Natural killer cell (primary cell): Measurements from ENCODE around the gene MAVS. TPM values are rescaled to one million over a fixed set of nuclear protein-coding genes. Genes with fewer than 3 reads are reported as not detected.

Experiments
- ATAC-seq, 3 donors: fragments of 150-1000 bp in 2 of 3; fragments of 200-7000 bp in 1 of 3; cut with Tn5 transposase; 1 replicate in 1 of 3; 2 replicates in 2 of 3; pipeline ENCODE4 v1.10.0; 2021; ENCODE audit warnings: mild to moderate bottlenecking in 2 of 3, moderate library complexity in 2 of 3
- DNase-seq, 2 donors: peaks; one replicate each; pipeline versions ENCODE4 v3.0.0 to v3.0.0-alpha.2; 2013 to 2021; ENCODE audit warnings: mixed read lengths in 1 of 2
- H3K27ac ChIP-seq: one replicate; pipeline ENCODE4 v1.5.1; 2013; ENCODE audit warnings: mild to moderate bottlenecking, low read length
- H3K27me3 ChIP-seq: one replicate; pipeline ENCODE4 v1.6.1; 2013; ENCODE audit warnings: low read length; ENCODE audit not compliant: control insufficient read depth, insufficient read depth
- H3K36me3 ChIP-seq: one replicate; pipeline ENCODE4 v1.6.1; 2013; ENCODE audit warnings: low read length; ENCODE audit not compliant: control insufficient read depth, insufficient read depth
- H3K4me1 ChIP-seq: one replicate; pipeline ENCODE4 v1.6.1; 2013; ENCODE audit warnings: low read length; ENCODE audit not compliant: control insufficient read depth, insufficient read depth
- H3K4me3 ChIP-seq: one replicate; pipeline ENCODE4 v1.5.1; 2013; ENCODE audit warnings: low read length
- H3K9me3 ChIP-seq: one replicate; pipeline ENCODE4 v1.6.1; 2013; ENCODE audit warnings: low read length; ENCODE audit not compliant: control insufficient read depth, insufficient read depth
- H3K27ac Mint-ChIP-seq, 2 donors: one replicate each; pipeline ENCODE4 v1.8.0; 2022; ENCODE audit warnings: mild to moderate bottlenecking in 2 of 2, mixed read lengths in 2 of 2, moderate library complexity in 1 of 2
- H3K27me3 Mint-ChIP-seq, 2 donors: one replicate each; pipeline ENCODE4 v1.8.0; 2022; ENCODE audit warnings: low read depth in 2 of 2, mixed read lengths in 2 of 2
- H3K36me3 Mint-ChIP-seq: one replicate; pipeline ENCODE4 v1.8.0; 2022; ENCODE audit warnings: mixed read lengths
- H3K4me1 Mint-ChIP-seq, 2 donors: one replicate each; pipeline ENCODE4 v1.8.0; 2022; ENCODE audit warnings: mixed read lengths in 2 of 2
- H3K4me3 Mint-ChIP-seq: one replicate; pipeline ENCODE4 v1.8.0; 2022; ENCODE audit warnings: mild to moderate bottlenecking, moderate library complexity, mixed read lengths
- H3K9me3 Mint-ChIP-seq, 2 donors: one replicate each; pipeline ENCODE4 v1.8.0; 2022; ENCODE audit warnings: mixed read lengths in 2 of 2
- CTCF ChIP-seq: fragments of 200-600 bp; IDR thresholded peaks from one replicate; pipeline ENCODE4 v1.8.0; 2022; ENCODE audit warnings: antibody characterized with exemption
- WGBS: methylation state at CpG from one replicate; pipeline ENCODE4 v1.1.7; 2013; ENCODE audit warnings: missing lambda C conversion rate; ENCODE audit not compliant: insufficient coverage; 5-methylcytosine and 5-hydroxymethylcytosine counted together
- intact Hi-C: fragments of 100-400 bp; cut with micrococcal nuclease; formaldehyde crosslinking; loops from one replicate; pipeline ENCODE4 v1.14.2; 2022
- total RNA-seq, 4 donors: library from RNA; stranded (reverse); fragments of 120-200 nt in 1 of 4; gene quantifications; one replicate each; pipeline versions ENCODE4 v1.2.3 to v1.2.4, GENCODE V29; 2013 to 2022

The MAVS gene
- total RNA-seq, 3 donors from 2014 or later (not counting 1 experiment from before 2014, with no cell fraction given) = 23.1 to 30.8 (median 26.4) TPM

GRCh38 chr20:3801299-3801698 lies 45.3 kb upstream of the MAVS start:
- peaks cover 71% of the 10 kb centered on the region for H3K36me3 ChIP-seq
- no peak overlapping the region for H3K4me3 Mint-ChIP-seq
- no peaks in the 10 kb centered on the region for H3K27me3 ChIP-seq
- H3K4me1 ChIP-seq = peaks cover 94% of the 10 kb centered on the region
- H3K36me3 Mint-ChIP-seq = peaks cover 19% of the 10 kb centered on the region
- H3K9me3 Mint-ChIP-seq = no peaks in the 10 kb centered on the region
- WGBS = 99% methylated on average over 4 of the region's 4 CpGs
- no peaks in the 10 kb centered on the region for H3K27me3 Mint-ChIP-seq
- no peak overlapping the region for H3K27ac Mint-ChIP-seq
- no peaks in the 10 kb centered on the region for H3K9me3 ChIP-seq
- ATAC-seq = no peak
- H3K27ac ChIP-seq = no peak overlapping the region
- intact Hi-C loops = no loop called here
- TF ChIP-seq CTCF = no peak
- peaks cover 37 to 73% of the 10 kb centered on the region in 2 donors for H3K4me1 Mint-ChIP-seq
- H3K4me3 ChIP-seq = no peak overlapping the region
- no peak for DNase-seq

GRCh38 chr20:3801846-3802245 lies 44.8 kb upstream of the MAVS start:
- Mint-ChIP-seq H3K36me3 (peaks cover 19% of the 10 kb centered on the region), H3K4me3 (no peak overlapping the region), H3K9me3 (no peaks in the 10 kb centered on the region), H3K27ac (no peak overlapping the region), H3K4me1 (peaks cover 39 to 72% of the 10 kb centered on the region in 2 donors), H3K27me3 (no peaks in the 10 kb centered on the region)
- DNase-seq (no peak), ATAC-seq (no peak)
- no peak for TF ChIP-seq CTCF
- no peaks in the 10 kb centered on the region for H3K9me3 ChIP-seq
- H3K4me3 ChIP-seq = no peak overlapping the region
- H3K4me1 ChIP-seq = peaks cover 93% of the 10 kb centered on the region
- peaks cover 74% of the 10 kb centered on the region for H3K36me3 ChIP-seq
- intact Hi-C loops = no loop called here
- H3K27me3 ChIP-seq = no peaks in the 10 kb centered on the region
- 98% methylated on average over 13 of the region's 13 CpGs for WGBS
- no peak overlapping the region for H3K27ac ChIP-seq

- intact Hi-C loops = no loop called here
- peaks cover 93% of the 10 kb centered on the region for H3K4me1 ChIP-seq
- peaks cover 73% of the 10 kb centered on the region for H3K36me3 ChIP-seq
- no peak overlapping the region for H3K4me3 ChIP-seq
- WGBS = 80% methylated on average over 9 of the region's 11 CpGs
- Mint-ChIP-seq H3K4me3 (peak overlapping the region; percentile 6), H3K27ac (peak overlapping the region in 1 of 2 donors; percentile 73), H3K9me3 (no peaks in the 10 kb centered on the region), H3K27me3 (no peaks in the 10 kb centered on the region), H3K36me3 (peaks cover 19% of the 10 kb centered on the region), H3K4me1 (peaks cover 38 to 72% of the 10 kb centered on the region in 2 donors)
- TF ChIP-seq CTCF = no peak
- DNase-seq (no peak), ATAC-seq (no peak)
- no peaks in the 10 kb centered on the region for H3K27me3 ChIP-seq
- no peak overlapping the region for H3K27ac ChIP-seq
- H3K9me3 ChIP-seq = no peaks in the 10 kb centered on the region
Observed at GRCh38 chr20:3802524-3803239, 44.0 kb upstream of the MAVS start.

GRCh38 chr20:3803289-3803688 lies 43.3 kb upstream of the MAVS start:
- WGBS = 95% methylated on average over 14 of the region's 14 CpGs
- DNase-seq = no peak

More at GRCh38 chr20:3803289-3803688, 43.3 kb upstream of the MAVS start:
- Histone ChIP-seq H3K9me3 (no peaks in the 10 kb centered on the region), H3K36me3 (peaks cover 72% of the 10 kb centered on the region), H3K4me1 (peaks cover 93% of the 10 kb centered on the region), H3K4me3 (no peak overlapping the region), H3K27ac (no peak overlapping the region), H3K27me3 (no peaks in the 10 kb centered on the region)
- Mint-ChIP-seq H3K36me3 (peaks cover 19% of the 10 kb centered on the region), H3K4me3 (no peak overlapping the region), H3K27ac (peak overlapping the region in 1 of 2 donors; percentile 73), H3K27me3 (no peaks in the 10 kb centered on the region), H3K4me1 (peaks cover 32 to 68% of the 10 kb centered on the region in 2 donors), H3K9me3 (no peaks in the 10 kb centered on the region)
- TF ChIP-seq CTCF = no peak
- ATAC-seq = no peak
- intact Hi-C loops = no loop called here
